Activated CD8-positive, alpha-beta T cell treated with anti-CD3 and anti-CD28 coated beads for 36 hours (primary cell): Measurements from ENCODE around the gene GSTM1. TPM values are rescaled to one million over a fixed set of nuclear protein-coding genes. Genes with fewer than 3 reads are reported as not detected.
A peak's percentile ranks its signal among the peaks of the same experiment; 100 is the strongest.

Experiments used
- ATAC-seq: fragments of 200-7000 bp; cut with Tn5 transposase; one replicate; pipeline ENCODE4 v1.10.0; 2021; ENCODE audit warnings: mild to moderate bottlenecking, moderate library complexity
- CTCF ChIA-PET: fragments of 350-600 bp; sonication (Branson Sonifier 250); formaldehyde crosslinking; loops from one replicate; lab custom pipeline; 2021; ENCODE audit warnings: antibody characterized with exemption; lab: Charles Lee
- POLR2A ChIA-PET: fragments of 350-600 bp; sonication (Branson Sonifier 250); formaldehyde crosslinking; loops from one replicate; lab custom pipeline; 2021; ENCODE audit warnings: antibody characterized with exemption; lab: Charles Lee
- DNase-seq: peaks from one replicate; pipeline ENCODE4 v3.0.0-alpha.2; 2020
- H3K27ac Mint-ChIP-seq: one replicate; pipeline ENCODE4 v1.8.0; 2021; ENCODE audit warnings: mild to moderate bottlenecking, mixed read lengths
- H3K27me3 Mint-ChIP-seq: one replicate; pipeline ENCODE4 v1.8.0; 2021; ENCODE audit warnings: mixed read lengths
- H3K36me3 Mint-ChIP-seq: one replicate; pipeline ENCODE4 v1.8.0; 2021; ENCODE audit warnings: low read depth, mixed read lengths
- H3K4me1 Mint-ChIP-seq: one replicate; pipeline ENCODE4 v1.8.0; 2021; ENCODE audit warnings: low read depth, mixed read lengths
- H3K4me3 Mint-ChIP-seq: one replicate; pipeline ENCODE4 v1.8.0; 2021; ENCODE audit warnings: mild to moderate bottlenecking, moderate library complexity, mixed read lengths
- H3K9me3 Mint-ChIP-seq: one replicate; pipeline ENCODE4 v1.8.0; 2021; ENCODE audit warnings: mixed read lengths
- intact Hi-C: fragments of 100-400 bp; cut with micrococcal nuclease; formaldehyde crosslinking; loops from one replicate; pipeline ENCODE4 v1.10.0; 2022
- total RNA-seq, 2 experiments: library from RNA; stranded (reverse); gene quantifications; one replicate each; pipeline ENCODE4 v1.2.3, GENCODE V29; 2021
- TF ChIP-seq, protein P1 (sequence below): fragments of 200-600 bp; IDR thresholded peaks from one replicate; pipeline ENCODE4 v1.8.0; 2022; ENCODE audit warnings: antibody characterized with exemption, mild to moderate bottlenecking

GSTM1 gene
- total RNA-seq, 2 experiments from 2014 or later, result 47.9 to 49.6 TPM

GRCh38 chr1:109654519-109654918 is 33.1 kb upstream of the GSTM1 start:
- Mint-ChIP-seq H3K36me3 (no peaks in the 10 kb centered on the region), H3K4me3 (no peak overlapping the region), H3K9me3 (no peaks in the 10 kb centered on the region), H3K4me1 (peaks cover 6% of the 10 kb centered on the region), H3K27ac (no peak overlapping the region), H3K27me3 (peaks cover 2% of the 10 kb centered on the region)
- ATAC-seq (no peak), DNase-seq (no peak)
- intact Hi-C loops, result no loop called here
- TF ChIP-seq, protein P1, sequence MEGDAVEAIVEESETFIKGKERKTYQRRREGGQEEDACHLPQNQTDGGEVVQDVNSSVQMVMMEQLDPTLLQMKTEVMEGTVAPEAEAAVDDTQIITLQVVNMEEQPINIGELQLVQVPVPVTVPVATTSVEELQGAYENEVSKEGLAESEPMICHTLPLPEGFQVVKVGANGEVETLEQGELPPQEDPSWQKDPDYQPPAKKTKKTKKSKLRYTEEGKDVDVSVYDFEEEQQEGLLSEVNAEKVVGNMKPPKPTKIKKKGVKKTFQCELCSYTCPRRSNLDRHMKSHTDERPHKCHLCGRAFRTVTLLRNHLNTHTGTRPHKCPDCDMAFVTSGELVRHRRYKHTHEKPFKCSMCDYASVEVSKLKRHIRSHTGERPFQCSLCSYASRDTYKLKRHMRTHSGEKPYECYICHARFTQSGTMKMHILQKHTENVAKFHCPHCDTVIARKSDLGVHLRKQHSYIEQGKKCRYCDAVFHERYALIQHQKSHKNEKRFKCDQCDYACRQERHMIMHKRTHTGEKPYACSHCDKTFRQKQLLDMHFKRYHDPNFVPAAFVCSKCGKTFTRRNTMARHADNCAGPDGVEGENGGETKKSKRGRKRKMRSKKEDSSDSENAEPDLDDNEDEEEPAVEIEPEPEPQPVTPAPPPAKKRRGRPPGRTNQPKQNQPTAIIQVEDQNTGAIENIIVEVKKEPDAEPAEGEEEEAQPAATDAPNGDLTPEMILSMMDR, result no peak
- POLR2A ChIA-PET, result interaction anchor here (1.0 to 1.2 kb wide), 2 partner anchors 134 to 333 kb away, joined by 3 read pairs; no protein-coding TSS in a partner anchor
- CTCF ChIA-PET, result interaction anchor here (1.0 to 8.3 kb wide), 3 partner anchors 16 to 330 kb away, joined by 3 to 155 read pairs (median 10); partner anchors contain the start of gene AHCYL1

DNA sequence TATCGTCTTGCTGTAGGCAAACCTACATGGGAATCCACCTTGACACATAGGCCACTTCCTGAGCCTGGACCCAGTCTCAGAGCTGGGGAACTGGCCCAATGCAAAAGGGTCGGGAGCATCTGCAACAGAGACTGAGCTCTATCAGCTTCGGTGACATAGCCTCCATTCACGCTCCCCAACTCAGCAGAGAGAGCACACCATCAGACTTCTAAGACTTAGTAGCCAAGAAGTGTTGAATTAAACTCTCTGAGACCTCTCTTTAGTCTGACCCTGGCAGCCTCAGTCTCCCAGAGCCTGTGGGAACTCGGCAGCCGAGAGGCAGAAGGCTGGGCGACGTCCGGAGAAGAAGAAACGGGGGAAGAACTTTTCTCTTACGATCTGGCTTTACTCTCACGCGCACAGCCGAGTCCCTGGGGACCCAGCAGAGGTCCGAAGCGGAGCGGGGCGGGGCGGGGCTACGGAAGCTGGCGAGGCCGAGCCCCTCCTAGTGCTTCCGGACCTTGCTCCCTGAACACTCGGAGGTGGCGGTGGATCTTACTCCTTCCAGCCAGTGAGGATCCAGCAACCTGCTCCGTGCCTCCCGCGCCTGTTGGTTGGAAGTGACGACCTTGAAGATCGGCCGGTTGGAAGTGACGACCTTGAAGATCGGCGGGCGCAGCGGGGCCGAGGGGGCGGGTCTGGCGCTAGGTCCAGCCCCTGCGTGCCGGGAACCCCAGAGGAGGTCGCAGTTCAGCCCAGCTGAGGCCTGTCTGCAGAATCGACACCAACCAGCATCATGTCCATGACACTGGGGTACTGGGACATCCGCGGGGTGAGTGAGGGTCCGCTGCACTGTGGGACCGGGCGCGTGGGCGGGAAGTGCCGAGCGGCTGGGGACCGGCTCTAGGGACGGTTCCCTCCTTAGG is 31.8 kb upstream of the GSTM1 start, which contains the start of gene GSTM4:
Gene GSTM4, plus strand, starts transcription at position 485 of the 905 bp plus-strand sequence. Its CDS starts 291 bp downstream, at position 776.
- Mint-ChIP-seq H3K9me3 (no peaks in the 10 kb centered on the region), H3K36me3 (no peaks in the 10 kb centered on the region), H3K4me1 (peaks cover 6% of the 10 kb centered on the region), H3K4me3 (peak within 1 kb of the TSS; percentile 78), H3K27ac (peak within 1 kb of the TSS; percentile 83), H3K27me3 (peaks cover 2% of the 10 kb centered on the region)
- intact Hi-C loops, result no loop called here
- CTCF ChIA-PET, result interaction anchor here (1.0 to 8.3 kb wide), 7 partner anchors 10 to 328 kb away, joined by 3 to 155 read pairs (median 10); partner anchors contain the start of genes AHCYL1 and GSTM1
- TF ChIP-seq, protein P1, result no peak
- DNase-seq (peak; percentile 81), ATAC-seq (peak; percentile 94)
- POLR2A ChIA-PET, result interaction anchor here (0.6 to 1.5 kb wide), 4 partner anchors 133 to 1579 kb away, joined by 3 read pairs; no protein-coding TSS in a partner anchor

DNA sequence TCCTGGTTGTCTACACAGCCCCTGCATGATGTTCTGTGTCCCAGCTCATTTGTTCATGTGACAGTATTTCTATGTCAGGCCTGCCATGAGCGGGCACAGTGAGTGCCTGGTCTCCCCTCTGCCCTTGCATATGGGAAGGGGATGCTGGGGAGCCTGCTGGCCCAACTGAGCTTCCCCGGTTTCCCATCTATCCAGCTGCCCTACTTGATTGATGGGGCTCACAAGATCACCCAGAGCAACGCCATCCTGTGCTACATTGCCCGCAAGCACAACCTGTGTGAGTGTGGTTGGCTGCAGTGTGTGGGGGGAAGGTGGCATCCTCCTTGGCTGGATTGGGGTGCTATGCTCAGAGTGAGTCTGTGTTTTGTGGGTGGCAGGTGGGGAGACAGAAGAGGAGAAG is 30.2 kb upstream of the GSTM1 start:
- TF ChIP-seq, protein P1, result no peak

DNA sequence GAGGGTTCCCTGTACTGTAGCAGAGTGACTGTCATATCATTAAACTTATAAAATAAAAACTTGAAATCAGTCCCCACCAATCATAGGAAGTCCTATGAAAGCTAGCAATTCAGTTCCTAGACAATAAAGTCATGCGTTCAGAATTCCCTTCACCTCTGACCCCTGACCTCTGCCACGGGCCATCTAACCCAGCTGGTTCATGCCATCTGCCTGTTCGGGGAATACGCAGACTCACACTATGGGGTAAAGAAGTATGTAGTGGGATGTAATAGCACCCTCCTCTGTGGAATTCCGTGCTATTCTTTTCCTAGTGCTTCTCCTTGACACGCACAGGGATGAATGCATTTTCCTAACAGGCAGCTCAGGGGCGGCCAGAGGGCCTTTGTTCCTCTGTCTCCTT is 29.6 kb upstream of the GSTM1 start:
- TF ChIP-seq, protein P1, result no peak
- CTCF ChIA-PET, result interaction anchor here (0.7 to 2.8 kb wide), 8 partner anchors 13 to 301 kb away, joined by 3 to 26 read pairs (median 3); no protein-coding TSS in a partner anchor
- intact Hi-C loops, result no loop called here
- POLR2A ChIA-PET, result interaction anchor here (1.0 to 1.1 kb wide), 2 partner anchors 10 to 39 kb away, joined by 3 to 4 read pairs; partner anchors contain the start of genes GNAT2 and GSTM2
- H3K27ac Mint-ChIP-seq, result no peak overlapping the region
- no peaks in the 10 kb centered on the region for H3K9me3 Mint-ChIP-seq
- no peaks in the 10 kb centered on the region for H3K36me3 Mint-ChIP-seq
- no peak overlapping the region for H3K4me3 Mint-ChIP-seq
- no peaks in the 10 kb centered on the region for H3K27me3 Mint-ChIP-seq
- H3K4me1 Mint-ChIP-seq, result peaks cover 6% of the 10 kb centered on the region
- DNase-seq (no peak), ATAC-seq (no peak)

More for the DNA sequence above, 30.2 kb upstream of the GSTM1 start:
- H3K4me3 Mint-ChIP-seq, result no peak overlapping the region
- CTCF ChIA-PET, result interaction anchor here (1.0 to 2.8 kb wide), 4 partner anchors 14 to 111 kb away, joined by 3 to 26 read pairs (median 3); no protein-coding TSS in a partner anchor
- H3K27ac Mint-ChIP-seq, result no peak overlapping the region
- H3K9me3 Mint-ChIP-seq, result no peaks in the 10 kb centered on the region
- POLR2A ChIA-PET, result no interaction called here
- intact Hi-C loops, result no loop called here
- no peaks in the 10 kb centered on the region for H3K36me3 Mint-ChIP-seq
- no peak for ATAC-seq
- no peak for DNase-seq
- peaks cover 1% of the 10 kb centered on the region for H3K27me3 Mint-ChIP-seq
- peaks cover 6% of the 10 kb centered on the region for H3K4me1 Mint-ChIP-seq
